Loucy (cell line): ENCODE data around the gene CSE1L.

Experiments used
- EZH2phosphoT487 ChIP-seq: fragments of 200-600 bp; IDR thresholded peaks from 2 replicates; pipeline ENCODE4 v1.6.1; 2018; ENCODE audit warnings: antibody characterized with exemption, mild to moderate bottlenecking, moderate library complexity, borderline replicate concordance
- TF ChIP-seq, protein P1 (sequence below): fragments of 200-600 bp; sonication (generic); conservative IDR thresholded peaks from 2 replicates; pipeline ENCODE4 v1.5.1; 2014; ENCODE audit warnings: mild to moderate bottlenecking, antibody characterized with exemption, low read length

DNA sequence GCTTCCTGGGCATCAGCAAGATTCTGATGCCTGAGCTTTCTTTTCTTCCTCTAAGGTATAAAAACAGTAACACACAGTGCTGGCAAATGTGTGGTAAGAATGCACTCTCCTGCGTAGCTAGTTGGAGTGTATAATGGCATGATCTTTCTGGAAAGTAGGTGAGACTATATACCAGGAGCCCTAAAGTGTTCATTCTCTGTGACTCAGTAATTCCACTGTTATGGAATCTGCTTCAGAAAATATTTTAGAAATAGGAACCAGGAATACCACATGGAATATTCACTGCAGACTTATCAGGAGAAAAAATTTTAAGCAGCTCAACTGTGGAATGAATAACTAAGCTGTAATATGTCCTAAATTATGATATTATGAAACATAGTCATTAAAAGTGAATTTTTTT is 16.9 kb upstream of the CSE1L start:
- TF ChIP-seq, protein P1, sequence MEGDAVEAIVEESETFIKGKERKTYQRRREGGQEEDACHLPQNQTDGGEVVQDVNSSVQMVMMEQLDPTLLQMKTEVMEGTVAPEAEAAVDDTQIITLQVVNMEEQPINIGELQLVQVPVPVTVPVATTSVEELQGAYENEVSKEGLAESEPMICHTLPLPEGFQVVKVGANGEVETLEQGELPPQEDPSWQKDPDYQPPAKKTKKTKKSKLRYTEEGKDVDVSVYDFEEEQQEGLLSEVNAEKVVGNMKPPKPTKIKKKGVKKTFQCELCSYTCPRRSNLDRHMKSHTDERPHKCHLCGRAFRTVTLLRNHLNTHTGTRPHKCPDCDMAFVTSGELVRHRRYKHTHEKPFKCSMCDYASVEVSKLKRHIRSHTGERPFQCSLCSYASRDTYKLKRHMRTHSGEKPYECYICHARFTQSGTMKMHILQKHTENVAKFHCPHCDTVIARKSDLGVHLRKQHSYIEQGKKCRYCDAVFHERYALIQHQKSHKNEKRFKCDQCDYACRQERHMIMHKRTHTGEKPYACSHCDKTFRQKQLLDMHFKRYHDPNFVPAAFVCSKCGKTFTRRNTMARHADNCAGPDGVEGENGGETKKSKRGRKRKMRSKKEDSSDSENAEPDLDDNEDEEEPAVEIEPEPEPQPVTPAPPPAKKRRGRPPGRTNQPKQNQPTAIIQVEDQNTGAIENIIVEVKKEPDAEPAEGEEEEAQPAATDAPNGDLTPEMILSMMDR, result no peak
- TF ChIP-seq EZH2phosphoT487, result no peak
